ENCODE measurements around the gene SERF2.
A peak's percentile ranks its signal among the peaks of the same experiment; 100 is the strongest.
"Not testable (repeated sequence)": the region's sequence is repeated elsewhere in the genome, so short reads cannot be mapped to it uniquely, and the experiment has no call there.

Gene SERF2

DNA sequence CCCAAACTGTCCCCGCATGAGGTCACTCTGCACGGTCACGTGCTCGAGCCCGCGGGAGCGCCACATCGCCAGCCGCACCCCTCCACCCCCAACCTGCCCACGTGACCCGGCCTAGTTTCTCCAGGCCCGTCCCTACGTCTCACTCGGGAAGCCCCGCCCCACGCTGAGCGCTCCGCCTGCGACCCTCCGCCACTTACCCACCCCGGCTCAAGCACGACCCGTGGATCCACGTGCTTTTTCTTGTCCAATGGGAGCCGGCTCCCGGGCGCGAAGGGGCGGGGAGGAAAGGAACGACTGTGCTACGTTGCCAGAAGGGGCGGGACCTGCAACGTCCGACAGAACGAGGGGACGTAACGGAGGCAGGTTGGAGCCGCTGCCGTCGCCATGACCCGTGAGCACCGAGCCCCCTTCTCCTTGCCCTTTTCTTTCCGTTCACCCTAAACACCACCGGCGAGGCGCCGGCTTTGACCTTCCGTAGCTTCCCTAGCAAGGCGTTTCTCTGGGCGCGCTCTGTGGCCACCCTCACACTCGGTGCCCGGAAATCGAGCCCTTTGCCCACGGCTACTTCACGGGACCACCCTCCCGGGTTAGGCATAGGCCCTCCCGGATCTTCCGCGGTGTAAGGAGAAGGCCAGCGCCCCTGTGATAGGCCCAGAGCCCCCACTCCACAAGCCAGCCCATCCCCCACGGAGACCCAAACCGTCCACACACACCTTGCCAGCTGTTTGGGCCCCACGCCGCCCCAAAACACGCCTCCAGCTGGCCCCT, at the start of gene SERF2:
Gene SERF2, plus strand, starts transcription at position 328 of the 768 bp plus-strand sequence. Its CDS starts 57 bp downstream, at position 385.
- peak; percentile 92 for DNase-seq

GRCh38 chr15:43746245-43746902, 45.7 kb upstream of the SERF2 start, which contains the start of gene PDIA3:
Gene PDIA3 (plus strand): TSS chr15:43746438. CDS start chr15:43746540, 102 bp downstream.
- peak; percentile 54 for DNase-seq

GRCh38 chr15:43746903-43747309, 45.2 kb upstream of the SERF2 start:
- not testable (repeated sequence) for DNase-seq

GRCh38 chr15:43748376-43748775, 43.7 kb upstream of the SERF2 start:
- DNase-seq: no peak

DNA sequence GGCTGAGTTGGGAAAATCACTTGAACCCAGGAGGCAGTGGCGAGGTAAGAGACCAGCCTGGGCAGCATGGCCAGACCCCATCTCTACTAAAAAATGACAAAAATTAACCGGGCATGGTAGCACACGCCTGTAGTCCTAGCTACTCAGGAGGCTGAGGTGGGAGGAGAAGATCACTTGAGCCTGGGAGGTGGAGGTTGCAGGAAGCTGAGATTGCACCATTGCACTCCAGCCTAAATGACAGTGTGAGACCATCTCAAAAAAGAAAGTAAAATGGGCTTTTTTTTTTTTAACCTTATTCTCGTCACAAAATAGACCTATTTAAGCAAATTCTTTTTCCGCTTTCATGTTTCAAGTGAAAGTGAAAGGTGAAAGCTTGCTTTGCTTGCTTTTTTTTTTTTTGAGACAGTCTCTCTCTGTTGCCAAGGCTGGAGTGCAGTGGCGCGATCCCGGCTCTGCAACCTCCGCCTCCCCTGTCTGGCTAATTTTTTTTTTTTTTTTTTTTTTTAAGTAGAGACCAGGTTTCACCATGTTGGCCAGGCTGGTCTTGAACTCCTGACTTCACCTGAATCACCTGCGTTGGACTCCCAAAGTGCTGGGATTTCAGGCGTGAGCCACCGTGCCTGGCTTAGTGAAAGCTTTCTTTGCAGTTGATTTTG, 42.3 kb upstream of the SERF2 start:
- no peak for DNase-seq

DNA sequence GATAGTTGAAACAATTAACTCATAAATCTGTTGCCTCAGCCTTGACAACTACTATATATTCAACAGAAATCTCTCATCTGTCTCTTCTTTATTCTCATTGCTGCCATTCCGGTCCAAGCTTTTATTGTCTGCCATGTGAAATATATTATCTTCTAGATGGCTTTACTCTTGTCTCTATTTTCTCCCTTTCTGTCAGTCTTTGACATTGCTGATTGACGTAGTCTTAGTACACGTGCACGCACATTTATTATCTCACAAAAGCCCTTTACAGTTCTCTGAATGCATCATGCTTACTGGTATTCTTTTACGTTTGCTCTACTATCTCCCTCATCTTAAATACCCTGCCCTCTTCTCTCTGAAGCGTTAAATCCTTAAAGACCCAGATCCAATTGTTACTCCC, 40.2 kb upstream of the SERF2 start:
- no peak for DNase-seq

- no peak for DNase-seq
Observed at GRCh38 chr15:43762824-43763223, 29.3 kb upstream of the SERF2 start.

DNA sequence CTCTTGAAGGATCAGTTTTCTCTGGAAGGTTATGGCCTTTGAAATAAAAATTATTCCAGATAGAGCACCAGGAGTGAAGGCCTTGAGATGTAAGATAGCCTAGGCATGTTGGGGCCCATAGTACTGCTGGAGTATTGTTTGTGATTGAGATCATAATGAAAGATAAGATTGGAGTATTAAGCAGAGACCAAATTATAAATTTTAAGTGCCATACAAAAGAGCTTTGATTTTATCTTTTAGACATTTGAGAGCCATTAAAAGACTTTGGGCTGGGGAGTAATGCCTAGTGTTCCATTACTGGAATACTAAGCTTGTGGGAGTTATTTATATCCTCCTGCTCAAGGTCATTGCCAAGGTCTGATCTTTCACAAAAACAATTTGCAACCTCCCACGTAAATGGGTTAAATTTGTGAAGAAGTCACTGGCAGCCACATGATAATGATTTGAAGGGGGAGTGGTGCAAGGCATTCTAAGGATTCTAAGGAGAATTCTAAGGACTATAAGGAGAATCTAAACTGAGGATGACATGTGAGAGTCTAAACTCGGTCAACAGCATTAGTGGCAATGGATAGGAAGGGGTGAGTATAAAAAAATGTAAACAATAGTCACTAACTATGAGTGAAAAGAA, 28.2 kb upstream of the SERF2 start:
- no peak for DNase-seq

DNA sequence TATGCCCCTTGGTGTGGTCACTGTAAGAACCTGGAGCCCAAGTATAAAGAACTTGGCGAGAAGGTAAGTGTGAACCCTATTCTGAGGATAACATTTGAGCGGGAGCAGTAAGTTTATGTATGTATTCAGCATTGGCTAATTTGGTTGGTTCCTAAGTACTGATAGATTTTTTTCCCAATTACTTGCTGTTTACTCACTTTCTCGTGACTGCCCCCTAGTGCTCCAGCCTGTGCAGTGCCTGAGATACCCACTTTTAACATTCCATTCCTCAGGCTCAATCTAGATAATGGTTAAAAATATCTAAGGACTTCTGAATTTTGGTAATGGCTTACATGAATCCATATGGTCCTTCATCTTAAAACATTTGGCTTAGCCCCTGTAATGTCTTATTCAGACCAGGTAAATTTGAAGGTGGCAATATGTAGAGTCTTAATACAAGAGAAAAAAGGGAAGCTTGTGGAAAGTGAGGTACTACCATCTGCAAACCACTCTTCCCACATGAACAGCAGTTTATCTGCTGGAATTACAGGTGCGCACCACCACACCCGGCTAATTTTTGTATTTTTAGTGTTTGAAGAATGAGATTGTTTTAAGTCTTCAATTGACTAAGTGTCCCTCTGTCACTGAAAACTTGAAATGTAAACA, 22.4 kb upstream of the SERF2 start:
- DNase-seq: peak; percentile 17

DNA sequence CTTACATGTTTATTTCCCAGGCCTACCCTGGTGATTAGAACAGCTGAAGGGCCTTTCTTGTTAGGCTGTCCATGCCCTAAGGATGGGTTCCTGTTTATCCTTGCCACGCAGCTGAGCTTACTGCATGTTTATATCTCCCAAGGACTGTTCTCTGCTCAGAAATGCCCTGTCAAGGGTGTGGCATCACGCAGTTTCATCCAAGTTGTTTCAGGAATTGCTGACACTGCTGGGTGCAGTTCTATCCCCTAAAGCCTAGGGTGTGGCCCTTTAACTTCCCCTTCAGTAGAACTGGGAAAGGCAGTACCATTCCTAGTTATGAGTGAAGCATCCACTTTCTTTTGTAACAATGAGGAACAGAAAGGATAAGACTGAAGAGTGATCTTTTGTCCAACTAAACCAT, 20.3 kb upstream of the SERF2 start:
- no peak for DNase-seq

DNA sequence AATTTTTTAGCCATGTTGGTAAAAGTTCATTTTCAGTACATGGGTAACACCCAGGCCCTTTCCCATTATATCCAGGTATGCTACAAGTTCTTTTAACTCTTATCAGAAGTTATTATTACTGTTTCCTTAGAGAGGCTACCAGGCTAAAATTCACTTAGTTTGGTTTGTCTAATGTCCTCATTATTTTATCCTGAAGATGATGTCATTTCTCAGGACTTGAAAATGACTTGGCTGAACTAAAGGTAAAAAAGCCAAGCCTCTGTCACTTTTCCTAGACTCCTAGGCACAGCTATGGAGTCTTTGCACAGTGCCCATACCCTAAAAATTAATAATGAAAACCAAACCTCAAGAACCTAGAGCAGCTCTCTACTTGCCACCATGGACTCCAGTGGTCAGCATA, 19.5 kb upstream of the SERF2 start:
- DNase-seq: no peak

DNA sequence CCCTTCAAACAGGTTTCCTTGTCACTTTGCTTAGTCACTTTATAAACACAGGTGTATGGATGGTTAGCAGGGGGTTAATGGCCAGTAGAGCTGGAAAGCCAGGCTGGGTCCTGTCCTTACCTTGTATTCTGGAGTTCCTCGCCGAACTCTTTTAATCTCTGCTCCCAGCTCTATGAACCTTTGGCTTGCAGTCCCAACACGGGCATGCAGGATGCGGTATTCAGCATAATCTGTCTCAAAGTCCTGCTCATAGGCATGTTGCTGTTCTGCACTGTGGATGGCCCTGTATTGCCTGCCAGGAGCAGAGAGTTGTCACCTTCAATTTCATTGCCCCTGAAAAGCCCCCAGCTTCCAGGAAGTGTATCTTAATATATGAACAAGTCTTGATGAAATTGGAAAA, 18.1 kb upstream of the SERF2 start:
- no peak for DNase-seq

GRCh38 chr15:43775411-43775965, 16.6 kb upstream of the SERF2 start:
- DNase-seq: no peak

GRCh38 chr15:43776101-43776717, 15.9 kb upstream of the SERF2 start:
- DNase-seq: no peak

- peak; percentile 63 for DNase-seq
Observed at GRCh38 chr15:43776718-43777266, 15.3 kb upstream of the SERF2 start, which contains the start of gene ELL3. Gene ELL3 (minus strand): TSS chr15:43776966. CDS start chr15:43776901, 65 bp downstream.

GRCh38 chr15:43777267-43777914, 14.7 kb upstream of the SERF2 start:
- DNase-seq: peak; percentile 63

DNA sequence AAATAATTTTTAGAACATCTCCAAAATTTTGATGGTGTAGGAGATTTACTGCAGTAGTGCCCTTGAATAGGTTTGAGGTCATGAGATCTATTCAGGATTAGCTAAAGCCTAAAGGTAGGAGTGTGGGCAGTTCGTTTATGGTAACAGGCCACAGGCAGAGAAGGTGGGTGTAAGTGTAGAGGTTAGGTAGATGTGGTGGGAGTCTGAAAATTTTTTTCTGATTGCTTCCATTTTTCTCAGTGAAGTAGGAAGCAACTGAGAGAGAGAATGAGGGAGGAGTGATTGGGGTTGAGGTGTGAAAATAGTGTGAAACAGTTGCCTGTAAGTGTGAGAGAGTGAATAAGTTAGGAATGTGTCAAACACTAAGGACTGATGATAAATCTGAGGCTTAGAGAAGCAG, 13.1 kb upstream of the SERF2 start:
- no peak for DNase-seq

DNA sequence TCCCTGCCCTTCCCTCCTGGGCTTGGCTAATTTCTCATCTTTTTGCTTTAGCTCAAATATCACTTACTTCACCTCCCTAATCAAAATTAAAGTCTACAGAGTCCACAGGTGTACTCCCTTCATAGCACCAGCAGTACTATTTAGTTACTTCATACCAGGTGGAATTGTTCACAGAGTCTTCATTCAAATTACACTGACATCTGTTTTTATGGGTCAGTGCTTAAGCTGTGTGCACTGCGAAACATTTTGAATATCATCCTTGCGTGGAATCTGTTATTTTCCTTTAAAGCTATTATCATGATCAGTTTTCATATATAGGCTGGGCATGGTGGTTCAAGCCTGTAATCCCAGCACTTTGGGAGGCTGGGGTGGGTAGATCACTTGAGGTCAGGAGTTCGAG, 2.7 kb upstream of the SERF2 start:
- no peak for DNase-seq

GRCh38 chr15:43792761-43793476, 799 bp downstream of the SERF2 start:
- no peak for DNase-seq

DNA sequence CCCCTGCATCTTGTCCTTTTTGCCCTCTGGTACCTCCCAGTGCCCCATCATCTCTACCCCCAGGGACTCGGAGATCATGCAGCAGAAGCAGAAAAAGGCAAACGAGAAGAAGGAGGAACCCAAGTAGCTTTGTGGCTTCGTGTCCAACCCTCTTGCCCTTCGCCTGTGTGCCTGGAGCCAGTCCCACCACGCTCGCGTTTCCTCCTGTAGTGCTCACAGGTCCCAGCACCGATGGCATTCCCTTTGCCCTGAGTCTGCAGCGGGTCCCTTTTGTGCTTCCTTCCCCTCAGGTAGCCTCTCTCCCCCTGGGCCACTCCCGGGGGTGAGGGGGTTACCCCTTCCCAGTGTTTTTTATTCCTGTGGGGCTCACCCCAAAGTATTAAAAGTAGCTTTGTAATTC, 1.5 kb downstream of the SERF2 start:
- DNase-seq: no peak
